T-helper 2 cell treated with Interferon-gamma antibody and Interleukin-4, amounts not matched to agents 100 ng/mL and 5 ng/mL, for 36 hours (primary cell): ENCODE data around the gene XDH. TPM values are rescaled to one million over a fixed set of nuclear protein-coding genes. Genes with fewer than 3 reads are reported as not detected.

Experiments used
- intact Hi-C: fragments of 100-400 bp; cut with micrococcal nuclease; formaldehyde crosslinking; loops from one replicate; pipeline ENCODE4 v1.15.1; 2023
- total RNA-seq: library from RNA; stranded (reverse); gene quantifications from 2 replicates; pipeline ENCODE4 v1.2.3, GENCODE V29; 2022

XDH gene
- total RNA-seq, 1 donor from 2014 or later, result 0.30 TPM

DNA sequence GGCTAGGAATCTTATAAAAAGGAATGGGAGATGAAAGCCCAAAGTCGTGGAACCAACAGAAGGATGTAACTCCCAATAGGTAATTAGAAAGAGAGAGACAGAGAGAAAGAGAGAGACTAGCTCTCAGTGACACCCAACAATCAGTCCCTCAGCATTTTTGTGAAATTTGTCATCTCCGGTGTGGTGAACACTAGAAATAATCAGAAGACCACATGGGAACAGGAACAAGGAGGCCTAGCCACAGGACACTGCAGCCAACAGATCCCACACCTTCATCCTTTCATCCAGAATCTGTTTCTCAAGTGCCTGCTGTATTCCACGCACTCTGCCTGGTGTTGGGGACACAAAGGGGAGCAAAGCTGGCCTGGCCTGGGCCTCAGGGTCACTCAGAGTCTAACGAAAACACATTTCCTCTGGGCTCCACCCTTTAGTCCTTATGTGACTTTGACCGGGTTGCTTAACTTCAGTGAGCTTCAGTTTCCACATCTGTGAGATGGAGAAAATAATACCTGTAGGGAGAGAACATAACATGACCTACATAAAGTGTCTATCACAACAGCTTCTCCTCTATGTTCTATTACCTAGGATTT, 127.5 kb downstream of the XDH start:
- intact Hi-C loops, result no loop called here

DNA sequence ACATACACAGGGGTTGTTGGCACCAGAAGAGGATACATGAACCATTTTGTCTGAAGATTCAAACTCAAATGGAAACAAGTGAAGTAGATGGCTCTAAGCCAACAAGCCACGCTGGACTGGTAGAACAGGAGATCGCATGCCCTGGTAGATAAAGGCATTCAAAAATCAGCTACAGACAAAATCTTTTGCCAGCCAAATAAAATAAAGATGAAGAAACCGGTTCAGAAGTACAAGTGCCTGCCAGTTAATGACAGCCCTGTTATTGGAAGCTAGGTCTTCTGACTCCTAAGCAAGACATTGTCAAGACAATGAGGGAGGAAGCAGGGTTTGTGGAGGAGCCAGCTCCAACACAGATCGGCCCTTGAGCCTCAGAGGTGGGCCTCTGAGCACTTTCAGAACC, 128.3 kb downstream of the XDH start:
- intact Hi-C loops, result no loop called here

Other genes starting within 250 kb of the XDH start
- gene CAPN14, start 197.2 kb downstream of the XDH start, total RNA-seq, result 0.20 and 0.27 TPM in 2 replicates
- gene EHD3, start 180.6 kb downstream of the XDH start, total RNA-seq, result 1.8 and 1.9 TPM in 2 replicates
- gene SRD5A2, start 166.2 kb upstream of the XDH start, total RNA-seq, result 0.05 TPM in 2 replicates